Stimulated activated CD8-positive, alpha-beta memory T cell treated with anti-CD3 and anti-CD28 coated beads, Interleukin-15, amount 100 ng/mL, for 24 hours (primary cell): ENCODE data around the gene RNF214.
"Not testable (repeated sequence)": the region's sequence is repeated elsewhere in the genome, so short reads cannot be mapped to it uniquely, and the experiment has no call there.

Source experiments
- DNase-seq: peaks from one replicate; pipeline ENCODE4 v3.0.0-alpha.2; 2020; ENCODE audit warnings: low read depth

Gene RNF214

DNA sequence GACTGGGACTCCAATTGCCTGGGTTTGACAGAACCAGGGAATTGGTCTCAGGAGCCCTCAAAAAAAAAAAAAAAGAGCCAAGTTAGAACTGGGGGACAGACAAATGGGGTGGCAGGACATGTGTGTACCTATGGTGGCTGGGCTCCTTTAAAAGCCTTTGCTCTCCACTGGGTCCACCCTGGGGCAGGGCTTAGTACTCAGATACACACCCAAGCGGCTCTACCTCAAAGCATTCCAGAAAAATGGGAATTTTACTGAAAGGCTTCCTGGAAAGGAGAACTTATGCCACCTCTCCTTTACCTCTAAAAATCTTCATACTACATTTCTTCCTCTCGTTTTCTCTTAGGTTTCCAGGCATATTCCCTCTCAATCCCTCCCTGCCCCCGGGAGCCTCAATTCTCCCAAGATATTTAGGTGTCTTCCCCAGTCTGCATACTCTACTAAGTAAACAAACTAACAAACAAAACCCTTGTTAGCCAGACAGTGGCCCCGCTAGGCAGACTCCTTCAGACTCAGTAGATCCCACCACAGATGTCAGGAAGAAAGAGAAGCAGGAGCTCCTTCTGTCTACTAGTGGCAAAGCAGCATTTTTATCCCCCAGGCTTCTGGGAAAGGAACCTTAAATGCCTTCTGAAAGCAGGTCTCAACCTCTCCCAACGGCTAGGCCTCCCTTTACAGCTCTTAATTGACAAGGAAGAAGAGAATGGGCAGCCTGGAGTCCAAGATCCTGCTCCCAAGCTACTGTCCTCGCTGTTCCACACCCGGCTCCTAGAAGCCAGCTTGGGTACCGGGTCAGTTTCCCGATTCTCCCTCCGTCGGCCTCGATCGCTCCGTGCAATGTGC lies 1.3 kb upstream of the RNF214 start:
- no peak for DNase-seq

DNA sequence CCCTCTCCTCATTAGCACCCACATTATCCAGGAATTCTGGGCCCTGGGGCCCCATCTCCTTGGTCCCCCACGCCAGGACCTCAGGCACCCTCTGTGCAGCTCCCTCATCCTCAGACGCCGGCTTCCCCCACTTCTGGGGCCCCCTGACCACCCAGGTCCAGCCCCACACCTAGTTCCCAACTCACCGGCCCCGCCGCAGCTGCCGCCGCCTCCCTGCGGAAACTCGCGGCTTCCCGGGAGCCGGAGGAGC lies 704 bp upstream of the RNF214 start, which contains the start of gene PCSK7:
Gene PCSK7, minus strand, starts transcription at position 232 of the 250 bp plus-strand sequence. CDS start 2,229 bp downstream, outside the sequence.
- DNase-seq, result no peak

DNA sequence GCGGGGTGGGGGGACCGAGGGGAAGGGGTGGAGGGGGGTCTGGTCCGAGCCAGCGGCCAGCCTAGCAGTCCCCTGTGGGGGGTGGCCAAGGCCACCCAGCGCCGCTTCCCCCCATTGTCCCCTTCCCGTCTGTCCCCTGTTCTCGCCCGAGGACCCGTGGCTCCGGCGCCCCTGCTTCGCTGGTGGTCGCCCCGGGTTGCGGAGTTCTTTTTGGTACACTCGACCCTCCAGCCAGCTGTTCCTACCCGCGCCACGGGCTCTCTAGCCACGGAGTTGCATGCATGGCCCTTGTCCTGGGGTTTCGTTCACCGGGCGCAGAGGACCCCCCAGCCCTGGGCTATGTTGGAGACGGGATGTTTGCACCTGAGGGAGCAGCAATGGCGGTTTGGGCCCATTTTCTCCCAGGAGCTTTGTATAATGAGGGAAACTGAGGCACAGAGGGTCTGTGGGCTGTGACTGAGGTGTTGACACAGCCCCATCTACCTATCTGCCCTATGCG lies 489 bp downstream of the RNF214 start:
- DNase-seq, result no peak

- DNase-seq, result no peak
Observed at GRCh38 chr11:117238221-117238620, 5.8 kb downstream of the RNF214 start.

- DNase-seq, result no peak
Observed at GRCh38 chr11:117239295-117239694, 6.8 kb downstream of the RNF214 start.

- no peak for DNase-seq
Observed at GRCh38 chr11:117248341-117248740, 15.9 kb downstream of the RNF214 start.

DNA sequence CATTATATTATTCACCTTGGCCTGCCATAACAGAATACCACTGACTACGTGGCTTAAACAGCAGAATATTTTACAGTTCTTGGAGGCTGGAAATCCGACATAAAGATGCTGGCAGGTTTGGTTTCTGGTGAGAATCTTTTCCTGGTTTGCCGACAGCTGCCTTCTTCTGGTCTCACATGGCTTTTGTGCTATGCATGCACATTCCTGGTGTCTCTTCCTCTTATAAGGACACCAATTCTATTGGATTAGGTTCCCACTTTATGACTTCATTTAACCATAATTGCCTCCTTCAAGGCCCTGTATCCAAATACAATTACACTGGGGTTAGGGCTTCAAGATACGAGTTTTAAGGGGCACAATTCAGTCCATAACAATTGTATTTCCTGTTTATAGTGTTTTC lies 17.1 kb downstream of the RNF214 start:
- no peak for DNase-seq

DNA sequence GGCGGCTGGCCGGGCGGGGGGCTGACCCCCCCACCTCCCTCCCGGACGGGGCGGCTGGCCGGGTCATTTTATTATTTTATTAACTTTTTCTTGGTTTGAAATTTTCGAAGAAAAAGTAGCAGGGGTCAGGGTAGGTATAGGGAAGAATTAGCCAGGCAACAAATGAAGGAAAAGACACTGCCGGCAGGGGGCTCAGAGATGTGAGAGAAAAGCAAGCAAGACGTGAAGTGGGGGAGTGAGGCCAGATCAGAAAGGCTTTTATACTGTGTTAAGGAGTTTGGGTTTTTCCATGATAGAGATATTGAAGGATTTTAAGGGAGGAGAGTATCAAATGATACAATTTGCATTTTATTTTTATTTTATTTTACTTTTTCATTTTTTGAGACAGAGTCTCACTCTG lies 19.0 kb downstream of the RNF214 start:
- no peak for DNase-seq

DNA sequence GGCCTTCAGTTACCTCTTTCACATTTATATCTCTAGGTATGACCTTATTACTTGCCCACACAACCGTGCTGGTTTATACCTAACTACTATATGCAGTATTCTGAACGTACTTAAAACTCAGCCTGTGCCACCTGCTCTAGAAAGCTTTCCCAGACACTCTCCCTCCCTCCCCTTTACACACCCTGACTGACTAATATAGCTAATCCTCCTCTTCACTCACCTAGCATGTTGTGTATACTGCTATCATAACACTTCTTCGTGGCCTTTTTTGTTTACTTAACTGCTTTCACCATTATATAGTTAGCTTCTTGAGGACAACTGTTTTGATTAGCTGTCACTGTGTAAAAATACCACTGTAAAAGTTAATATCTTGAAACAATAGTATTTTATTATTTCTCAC lies 23.5 kb downstream of the RNF214 start:
- no peak for DNase-seq

DNA sequence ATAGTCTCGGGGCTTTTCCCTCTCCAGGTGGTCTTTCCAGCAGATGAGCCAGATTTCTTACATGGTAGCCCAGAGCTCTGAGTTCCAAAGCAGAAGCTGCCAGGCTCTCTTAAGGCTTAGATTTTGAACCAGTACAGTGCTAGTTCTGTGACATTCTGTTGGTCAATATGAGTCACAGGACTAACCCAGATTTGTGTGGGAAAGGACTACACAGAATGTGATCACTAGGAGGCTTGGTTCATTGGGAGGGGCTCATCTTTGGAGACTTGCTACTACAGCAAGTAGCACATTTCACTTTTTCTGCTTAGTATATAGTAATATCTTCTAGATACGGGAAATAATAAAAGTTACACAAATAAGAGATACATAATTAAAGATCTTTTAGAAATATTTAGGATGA lies 24.1 kb downstream of the RNF214 start:
- DNase-seq, result no peak

GRCh38 chr11:117258576-117258975 lies 26.1 kb downstream of the RNF214 start:
- no peak for DNase-seq

- no peak for DNase-seq
Observed at GRCh38 chr11:117259417-117259816, 26.9 kb downstream of the RNF214 start.

DNA sequence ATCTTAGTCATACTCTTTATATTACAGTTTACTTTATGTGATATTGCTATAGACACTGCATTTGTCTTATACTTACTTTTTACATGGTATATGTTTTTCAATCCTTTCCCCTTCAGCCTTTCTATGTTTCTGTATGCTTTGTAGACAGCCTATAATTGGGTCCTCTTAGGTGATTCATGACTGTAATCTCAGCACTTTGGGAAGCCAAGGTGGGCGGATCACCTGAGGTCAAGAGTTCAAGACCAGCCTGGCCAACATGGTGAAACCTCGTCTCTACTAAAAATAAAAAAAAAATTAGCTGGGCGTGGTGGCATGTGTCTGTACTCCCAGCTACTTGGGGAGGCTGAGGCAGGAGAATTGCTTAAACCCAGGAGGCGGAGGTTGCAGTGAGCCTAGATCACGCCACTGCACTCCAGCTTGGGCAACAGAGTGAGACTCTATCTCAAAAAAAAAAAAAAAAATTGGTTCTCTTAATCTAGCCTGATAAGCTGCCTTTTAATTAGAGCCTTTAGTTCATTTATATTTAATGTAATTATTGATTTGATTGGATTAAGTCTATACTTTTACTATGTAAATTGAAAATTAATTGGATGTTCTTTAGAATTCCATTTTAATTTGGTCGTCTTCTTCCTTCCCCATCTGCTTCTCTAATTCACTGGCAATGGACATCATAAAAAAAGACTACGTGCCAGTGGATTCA lies 32.3 kb downstream of the RNF214 start:
- not testable (repeated sequence) for DNase-seq

DNA sequence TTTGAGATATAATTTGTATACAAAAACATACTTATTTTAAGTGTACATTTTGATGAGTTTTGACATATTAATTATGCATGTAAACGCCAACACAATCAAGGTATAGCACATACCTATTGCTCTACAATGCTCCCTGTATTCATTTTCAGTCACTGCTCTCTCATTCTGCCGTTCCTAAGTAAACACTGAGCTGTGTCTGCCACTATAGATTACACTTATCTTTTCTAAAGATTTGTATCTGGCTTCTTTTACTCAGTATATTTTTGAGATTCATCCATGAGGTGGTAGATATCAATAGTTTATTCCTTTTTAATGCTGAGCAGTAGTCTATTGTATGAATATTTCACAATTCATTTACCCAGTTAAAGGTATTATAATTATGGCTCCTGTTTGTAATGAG lies 33.3 kb downstream of the RNF214 start:
- DNase-seq, result no peak

GRCh38 chr11:117269856-117270255 lies 37.4 kb downstream of the RNF214 start:
- DNase-seq, result no peak

- DNase-seq, result no peak
Observed at GRCh38 chr11:117271208-117271607, 38.7 kb downstream of the RNF214 start.

DNA sequence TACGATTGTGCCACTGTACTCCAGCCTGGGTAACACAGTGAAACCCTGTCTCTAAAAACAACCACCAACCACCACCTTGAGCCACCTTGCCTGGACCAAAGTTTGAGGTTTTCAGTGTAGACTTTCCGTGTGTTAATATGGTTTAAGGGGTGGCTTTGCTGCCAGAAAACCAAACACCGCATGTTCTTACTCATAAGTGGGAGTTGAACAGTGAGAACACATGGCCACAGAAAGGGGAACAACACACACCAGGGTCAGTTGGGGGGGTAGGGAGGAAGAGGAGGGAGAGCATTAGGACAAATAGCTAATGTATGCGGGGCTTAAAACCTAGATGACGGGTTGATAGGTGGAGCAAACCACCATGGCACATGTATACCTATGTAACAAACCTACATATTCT lies 39.7 kb downstream of the RNF214 start:
- DNase-seq, result not testable (repeated sequence)

DNA sequence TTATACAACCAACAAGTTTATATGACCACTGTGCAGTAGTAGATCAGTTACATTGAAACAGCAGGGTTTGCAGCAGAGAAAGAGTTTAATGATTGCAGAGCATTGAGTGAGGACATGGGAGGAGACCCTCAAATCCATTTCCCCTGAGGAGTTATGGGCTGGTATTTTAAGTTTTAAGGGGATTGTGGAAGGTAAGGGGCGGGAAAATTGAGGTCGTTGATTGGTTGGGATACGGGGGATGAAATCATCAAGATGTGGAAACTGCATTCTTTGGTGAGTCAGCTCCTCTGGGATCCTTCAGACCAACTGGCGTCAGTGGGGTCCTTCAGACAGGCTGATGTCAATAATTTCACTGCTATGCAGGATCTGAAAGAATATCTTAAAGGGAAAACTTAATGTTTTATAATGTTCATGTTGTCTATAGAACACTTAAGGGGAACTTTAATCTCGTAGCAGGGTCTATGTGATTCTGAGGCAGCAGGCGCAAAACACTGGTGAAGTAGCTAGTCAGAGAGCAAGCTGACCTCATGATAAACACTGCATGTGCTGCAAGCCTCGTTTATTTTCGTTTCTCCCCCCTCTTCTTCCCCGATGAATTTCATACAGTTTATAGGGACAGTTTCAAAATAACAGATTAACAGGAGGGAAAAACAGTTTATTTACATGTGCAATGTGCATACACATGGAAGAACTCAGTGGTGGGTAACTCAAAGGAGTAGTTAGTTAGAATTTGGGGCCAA lies 41.2 kb downstream of the RNF214 start:
- no peak for DNase-seq

DNA sequence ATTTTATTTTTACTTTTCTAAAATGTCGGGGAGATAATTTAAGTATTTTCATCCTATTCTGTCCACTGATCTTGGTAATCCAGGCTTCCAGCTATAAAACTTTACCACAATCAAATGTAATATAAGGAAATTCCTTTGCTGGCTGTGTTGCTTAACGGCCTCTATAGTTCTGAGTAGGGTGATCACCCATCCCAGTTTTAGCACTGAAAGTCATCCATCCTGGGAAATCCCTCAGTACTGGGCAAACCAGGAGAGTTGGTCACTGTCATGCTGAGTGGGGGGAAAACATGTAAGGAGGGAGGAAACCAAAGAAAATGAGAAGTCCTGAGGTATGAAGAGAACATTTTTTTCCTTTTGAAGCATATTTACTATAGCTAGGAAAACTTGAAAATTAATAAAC lies 45.9 kb downstream of the RNF214 start:
- DNase-seq, result no peak

DNA sequence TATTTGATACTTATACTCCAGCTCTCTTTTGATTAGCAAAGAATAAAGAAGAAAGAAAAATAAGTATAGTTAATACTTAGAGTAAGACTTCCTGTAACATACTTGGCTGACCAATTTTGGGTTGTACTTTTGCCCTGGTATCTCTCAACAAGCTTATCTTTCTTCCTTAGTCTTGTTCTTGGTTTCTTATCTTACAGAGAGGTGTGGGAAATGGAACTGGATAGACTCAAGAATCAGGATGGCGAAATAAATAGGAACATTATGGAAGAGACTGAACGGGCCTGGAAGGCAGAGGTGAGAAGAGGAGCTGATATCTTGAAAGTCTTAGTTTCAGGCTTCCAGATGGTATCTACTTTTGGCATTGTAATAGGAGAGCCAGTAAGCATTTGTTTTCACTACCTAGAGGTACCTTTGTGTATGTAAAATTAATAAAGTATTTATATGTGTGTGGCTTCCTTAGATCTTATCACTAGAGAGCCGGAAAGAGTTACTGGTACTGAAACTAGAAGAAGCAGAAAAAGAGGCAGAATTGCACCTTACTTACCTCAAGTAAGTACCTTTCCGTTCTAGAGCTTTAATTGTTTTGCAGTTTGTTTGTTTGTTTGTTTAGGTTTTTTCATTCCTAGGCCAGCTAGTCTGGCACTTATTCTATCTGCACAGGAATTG lies 47.4 kb downstream of the RNF214 start:
- no peak for DNase-seq

- DNase-seq, result no peak
Observed at GRCh38 chr11:117281159-117281558, 48.7 kb downstream of the RNF214 start.

GRCh38 chr11:117281869-117282268 lies 49.4 kb downstream of the RNF214 start:
- DNase-seq, result no peak
